ENCODE data around the gene SLCO2B1. TPM values are rescaled to one million over a fixed set of nuclear protein-coding genes. Genes with fewer than 3 reads are reported as not detected.
A peak's percentile ranks its signal among the peaks of the same experiment; 100 is the strongest.
"Not testable (repeated sequence)": the region's sequence is repeated elsewhere in the genome, so short reads cannot be mapped to it uniquely, and the experiment has no call there.

SLCO2B1 gene, protein sequence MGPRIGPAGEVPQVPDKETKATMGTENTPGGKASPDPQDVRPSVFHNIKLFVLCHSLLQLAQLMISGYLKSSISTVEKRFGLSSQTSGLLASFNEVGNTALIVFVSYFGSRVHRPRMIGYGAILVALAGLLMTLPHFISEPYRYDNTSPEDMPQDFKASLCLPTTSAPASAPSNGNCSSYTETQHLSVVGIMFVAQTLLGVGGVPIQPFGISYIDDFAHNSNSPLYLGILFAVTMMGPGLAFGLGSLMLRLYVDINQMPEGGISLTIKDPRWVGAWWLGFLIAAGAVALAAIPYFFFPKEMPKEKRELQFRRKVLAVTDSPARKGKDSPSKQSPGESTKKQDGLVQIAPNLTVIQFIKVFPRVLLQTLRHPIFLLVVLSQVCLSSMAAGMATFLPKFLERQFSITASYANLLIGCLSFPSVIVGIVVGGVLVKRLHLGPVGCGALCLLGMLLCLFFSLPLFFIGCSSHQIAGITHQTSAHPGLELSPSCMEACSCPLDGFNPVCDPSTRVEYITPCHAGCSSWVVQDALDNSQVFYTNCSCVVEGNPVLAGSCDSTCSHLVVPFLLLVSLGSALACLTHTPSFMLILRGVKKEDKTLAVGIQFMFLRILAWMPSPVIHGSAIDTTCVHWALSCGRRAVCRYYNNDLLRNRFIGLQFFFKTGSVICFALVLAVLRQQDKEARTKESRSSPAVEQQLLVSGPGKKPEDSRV
- total RNA-seq = 10 to 100 TPM; 33.2 to 46.2 TPM
- polyA plus RNA-seq (ENCODE audit: insufficient read depth, low read depth, low replicate concordance) = 18.2 TPM
- long read RNA-seq, donor 1, full-length matches to known transcripts = 8 of 13 reads
- long read RNA-seq, donor 1, partial matches to known transcripts = 5 of 13 reads
- long read RNA-seq, donor 1, other reads (novel, unspliced or antisense) = 0 of 13 reads
- long read RNA-seq, donor 2, transcript SLCO2B1-202 (1 exons, 2,874 nt) = major isoform, 13 of 13 reads
- long read RNA-seq, donor 2, partial matches to known transcripts = 0 of 13 reads
- long read RNA-seq, donor 2, other reads (novel, unspliced or antisense) = 0 of 13 reads

DNA sequence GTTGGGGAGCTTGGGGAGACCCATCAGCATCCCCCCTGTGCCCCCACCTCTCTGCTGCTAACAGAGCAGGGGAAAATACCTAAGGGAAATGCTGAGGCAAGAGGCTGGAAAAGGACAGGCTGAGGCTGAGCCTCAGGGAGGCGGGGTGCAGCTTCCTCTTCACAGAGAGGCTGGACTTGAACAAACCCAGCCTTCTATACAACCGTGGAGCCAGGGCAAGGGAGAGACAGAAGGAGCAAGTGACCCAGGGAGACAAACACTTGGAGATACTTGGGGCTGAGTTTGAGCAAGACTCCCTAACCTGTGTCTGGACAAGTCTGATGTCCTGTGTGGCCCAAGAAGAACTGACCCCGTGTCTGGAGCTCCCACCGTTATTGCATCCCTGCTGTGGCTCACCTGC is at the start of gene SLCO2B1:
TSS of gene SLCO2B1 (plus strand) at position 229 of the 400 bp plus-strand sequence. CDS start 275 bp downstream, outside the sequence.
- peaks cover 17% of the 10 kb centered on the region for H3K4me1 ChIP-seq
- H3K27me3 ChIP-seq = no peaks in the 10 kb centered on the region
- no peaks in the 10 kb centered on the region for H3K9me3 ChIP-seq
- no peaks in the 10 kb centered on the region for H3K36me3 ChIP-seq (ENCODE audit: low read depth, missing control alignments)
- peak within 1 kb of the TSS; percentile 40 to 49 for H3K4me3 ChIP-seq
- intact Hi-C loops (cut with DNase I; ENCODE audit: low total_unique reads) = no loop called here
- H3K27ac ChIP-seq = peak within 1 kb of the TSS; percentile 38 to 62
- DNase-seq = peak; percentile 51
- no peak for TF ChIP-seq POLR2A (IDR thresholded peaks at IDR 0.05)
- TF ChIP-seq, protein P1, sequence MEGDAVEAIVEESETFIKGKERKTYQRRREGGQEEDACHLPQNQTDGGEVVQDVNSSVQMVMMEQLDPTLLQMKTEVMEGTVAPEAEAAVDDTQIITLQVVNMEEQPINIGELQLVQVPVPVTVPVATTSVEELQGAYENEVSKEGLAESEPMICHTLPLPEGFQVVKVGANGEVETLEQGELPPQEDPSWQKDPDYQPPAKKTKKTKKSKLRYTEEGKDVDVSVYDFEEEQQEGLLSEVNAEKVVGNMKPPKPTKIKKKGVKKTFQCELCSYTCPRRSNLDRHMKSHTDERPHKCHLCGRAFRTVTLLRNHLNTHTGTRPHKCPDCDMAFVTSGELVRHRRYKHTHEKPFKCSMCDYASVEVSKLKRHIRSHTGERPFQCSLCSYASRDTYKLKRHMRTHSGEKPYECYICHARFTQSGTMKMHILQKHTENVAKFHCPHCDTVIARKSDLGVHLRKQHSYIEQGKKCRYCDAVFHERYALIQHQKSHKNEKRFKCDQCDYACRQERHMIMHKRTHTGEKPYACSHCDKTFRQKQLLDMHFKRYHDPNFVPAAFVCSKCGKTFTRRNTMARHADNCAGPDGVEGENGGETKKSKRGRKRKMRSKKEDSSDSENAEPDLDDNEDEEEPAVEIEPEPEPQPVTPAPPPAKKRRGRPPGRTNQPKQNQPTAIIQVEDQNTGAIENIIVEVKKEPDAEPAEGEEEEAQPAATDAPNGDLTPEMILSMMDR (IDR thresholded peaks at IDR 0.05) = no peak
- WGBS, 2 donors = 44 to 52% methylated on average over 2 to 4 of the region's 4 CpGs

DNA sequence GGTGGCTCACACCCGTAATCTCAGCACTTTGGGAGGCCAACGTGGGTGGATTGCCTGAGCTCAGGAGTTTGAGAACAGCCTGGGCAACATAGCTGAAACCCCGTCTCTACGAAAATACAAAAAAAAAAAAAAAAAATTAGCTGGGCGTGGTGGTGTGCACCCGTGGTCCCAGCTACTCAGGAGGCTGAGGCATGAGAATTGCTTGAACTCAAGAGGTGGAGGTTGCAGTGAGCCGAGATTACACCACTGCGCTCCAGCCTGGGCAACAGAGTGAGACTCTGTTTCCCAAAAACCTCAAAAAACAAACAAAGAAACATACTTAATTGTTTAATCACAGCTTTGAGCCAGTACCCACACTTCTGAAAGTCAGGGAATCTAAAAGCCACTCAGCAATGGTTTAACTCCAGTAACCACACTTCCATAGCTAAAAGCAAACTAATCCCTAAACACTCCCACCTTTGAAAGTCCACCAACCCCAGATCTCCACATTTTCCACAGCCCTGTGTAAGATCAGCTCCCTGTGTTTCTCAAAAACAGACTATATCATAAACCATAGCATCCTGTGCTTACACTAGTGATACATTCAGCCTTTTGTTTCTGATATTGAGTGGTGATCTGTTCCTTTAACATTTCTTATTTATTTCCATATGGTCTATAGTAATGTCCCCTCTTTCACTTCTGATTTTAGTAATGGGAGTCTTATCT is 49.3 kb upstream of the SLCO2B1 start:
- Histone ChIP-seq H3K27ac (no peak overlapping the region), H3K27me3 (no peaks in the 10 kb centered on the region), H3K36me3 (ENCODE audit: low read depth, missing control alignments) (no peaks in the 10 kb centered on the region), H3K4me1 (no peaks in the 10 kb centered on the region), H3K9me3 (no peaks in the 10 kb centered on the region), H3K4me3 (no peak overlapping the region)
- WGBS, 2 donors = 86 to 88% methylated on average over 8 of the region's 8 CpGs
- no peak for DNase-seq
- intact Hi-C loops (cut with DNase I; ENCODE audit: low total_unique reads) = no loop called here
- TF ChIP-seq POLR2A (IDR thresholded peaks at IDR 0.05) = no peak
- TF ChIP-seq, protein P1 (IDR thresholded peaks at IDR 0.05) = no peak

DNA sequence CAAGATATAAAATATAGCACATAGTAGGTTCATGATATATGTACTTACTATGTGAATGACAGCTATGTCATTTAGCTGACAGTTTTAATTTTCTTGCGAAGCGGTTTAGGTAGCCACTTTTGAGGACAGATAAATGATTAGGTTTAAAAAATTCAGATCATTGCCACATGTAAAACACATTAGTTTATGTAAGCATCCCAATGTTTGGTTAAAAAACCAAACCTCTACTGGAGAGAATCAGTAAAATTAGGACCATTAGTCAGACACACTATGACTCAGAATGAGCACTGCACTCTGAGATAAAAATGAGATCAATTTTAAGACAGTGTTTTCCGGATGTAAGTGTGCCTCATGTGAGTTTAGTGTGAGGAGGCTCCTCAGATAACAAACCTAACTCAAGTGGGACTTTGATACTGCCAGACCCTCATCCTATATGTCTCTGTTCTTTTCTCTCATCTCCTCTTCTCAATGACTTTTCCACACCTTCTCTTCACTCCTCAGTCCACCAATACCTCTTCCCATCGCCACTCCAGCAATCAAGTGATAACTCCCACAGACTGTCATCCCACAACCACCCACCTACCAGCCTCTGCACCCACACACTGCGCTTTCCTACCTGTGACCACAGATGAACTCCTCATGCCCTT is 47.4 kb upstream of the SLCO2B1 start:
- intact Hi-C loops (cut with DNase I; ENCODE audit: low total_unique reads) = no loop called here
- Histone ChIP-seq H3K4me1 (no peaks in the 10 kb centered on the region), H3K27ac (no peak overlapping the region), H3K4me3 (no peak overlapping the region), H3K9me3 (no peaks in the 10 kb centered on the region), H3K36me3 (ENCODE audit: low read depth, missing control alignments) (no peaks in the 10 kb centered on the region), H3K27me3 (no peaks in the 10 kb centered on the region)
- 76 to 78% methylated on average over 5 of the region's 5 CpGs for WGBS, 2 donors
- no peak for TF ChIP-seq POLR2A (IDR thresholded peaks at IDR 0.05)
- TF ChIP-seq, protein P1 (IDR thresholded peaks at IDR 0.05) = no peak
- DNase-seq = no peak

DNA sequence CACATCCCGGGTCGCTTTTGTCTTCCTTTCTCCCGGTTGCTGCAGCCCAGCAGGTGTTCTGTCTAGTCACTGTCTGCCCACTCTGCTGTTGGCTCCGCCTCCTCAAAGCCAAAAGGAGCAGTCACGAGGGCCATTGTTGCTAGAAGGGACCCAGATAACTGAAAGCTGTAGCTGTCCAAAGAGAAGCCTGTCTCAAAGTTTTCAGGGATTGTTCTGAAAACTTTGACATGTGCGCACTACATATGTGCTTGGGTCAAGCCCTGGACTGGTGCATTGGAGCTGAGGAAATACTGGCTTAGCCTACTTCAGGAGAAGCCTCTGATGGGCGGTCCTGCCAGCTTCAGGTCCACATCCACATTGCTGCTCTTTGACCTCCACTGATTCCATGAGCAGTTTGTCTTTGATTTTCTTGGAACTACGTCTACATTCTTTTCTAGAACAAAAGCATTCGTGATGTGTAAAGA is 45.4 kb upstream of the SLCO2B1 start:
- no peak overlapping the region for H3K27ac ChIP-seq
- 39 to 41% methylated on average over 9 of the region's 9 CpGs for WGBS, 2 donors
- no peaks in the 10 kb centered on the region for H3K27me3 ChIP-seq
- intact Hi-C loops (cut with DNase I; ENCODE audit: low total_unique reads) = no loop called here
- peak; percentile 47 for DNase-seq
- no peaks in the 10 kb centered on the region for H3K4me1 ChIP-seq
- H3K9me3 ChIP-seq = no peaks in the 10 kb centered on the region
- TF ChIP-seq, protein P1 (IDR thresholded peaks at IDR 0.05) = no peak
- no peak for TF ChIP-seq POLR2A (IDR thresholded peaks at IDR 0.05)
- peak overlapping the region in 1 of 2 donors; percentile 3 for H3K4me3 ChIP-seq
- no peaks in the 10 kb centered on the region for H3K36me3 ChIP-seq (ENCODE audit: low read depth, missing control alignments)

DNA sequence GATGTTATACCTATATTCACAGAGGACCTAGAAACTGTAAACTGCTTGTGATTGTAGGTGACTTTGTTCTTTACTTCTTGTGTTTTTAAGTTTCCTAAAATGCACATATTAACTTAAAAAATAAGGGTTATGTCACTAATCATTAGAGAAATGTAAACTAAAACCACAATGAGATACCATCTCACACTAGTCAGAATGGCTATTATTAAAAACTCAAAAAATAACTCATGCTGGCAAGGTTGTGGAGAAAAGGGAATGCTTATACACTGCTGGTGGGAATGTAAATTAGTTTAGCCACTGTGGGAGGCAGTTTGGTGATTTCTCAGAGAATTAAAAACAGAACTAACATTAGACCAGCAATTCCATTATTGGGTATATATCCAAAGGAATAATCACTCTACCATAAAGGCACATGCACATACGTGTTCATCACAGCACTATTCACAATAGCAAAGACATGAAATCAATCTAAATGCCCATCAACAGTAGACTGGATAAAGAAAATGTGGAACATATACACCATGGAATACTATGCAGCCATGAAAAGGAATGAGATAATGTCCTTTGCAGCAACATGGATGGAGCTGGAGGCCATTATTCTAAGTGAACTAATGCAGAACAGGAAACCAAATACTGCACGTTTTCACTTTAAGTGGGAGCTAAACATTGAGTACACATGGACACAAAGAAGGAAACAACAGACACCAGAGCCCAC is 44.8 kb upstream of the SLCO2B1 start:
- H3K4me3 ChIP-seq; H3K27me3 ChIP-seq; H3K27ac ChIP-seq; H3K9me3 ChIP-seq; DNase-seq; H3K36me3 ChIP-seq (ENCODE audit: low read depth, missing control alignments); intact Hi-C loops (cut with DNase I; ENCODE audit: low total_unique reads); H3K4me1 ChIP-seq: not testable (repeated sequence)
- WGBS, 2 donors = 80 to 92% methylated on average over 2 of the region's 2 CpGs

All from testis (tissue), 5 donors.